Loucy (cell line): ENCODE data around the gene PNPT1.

Source experiments
- H2AFZ ChIP-seq: fragments of 200-600 bp; sonication (generic); 2 replicates; pipeline ENCODE4 v1.6.0; 2016; ENCODE audit warnings: antibody characterized with exemption, mild to moderate bottlenecking, low read length, moderate library complexity
- H3F3A ChIP-seq: fragments of 200-600 bp; 2 replicates; pipeline ENCODE4 v1.6.0; 2016; ENCODE audit warnings: antibody characterized with exemption, low read depth, mild to moderate bottlenecking
- H3K27me3 ChIP-seq: fragments of 200-600 bp; sonication (generic); 2 replicates; pipeline ENCODE4 v1.6.1; 2014; ENCODE audit warnings: low read length, mild to moderate bottlenecking; ENCODE audit not compliant: insufficient read depth, poor library complexity, severe bottlenecking
- H3K36me3 ChIP-seq: fragments of 200-600 bp; sonication (generic); 2 replicates; pipeline ENCODE4 v1.6.1; 2016; ENCODE audit warnings: low read length; ENCODE audit not compliant: insufficient read depth
- H3K4me1 ChIP-seq: fragments of 200-600 bp; sonication (generic); 2 replicates; pipeline ENCODE4 v1.5.1; 2014; ENCODE audit warnings: low read length, mild to moderate bottlenecking; ENCODE audit not compliant: insufficient read depth, poor library complexity, severe bottlenecking
- H3K4me2 ChIP-seq: fragments of 200-600 bp; sonication (generic); 2 replicates; pipeline ENCODE4 v1.6.0; 2014; ENCODE audit warnings: antibody characterized with exemption, low read length, low read depth, mild to moderate bottlenecking; ENCODE audit not compliant: poor library complexity, severe bottlenecking
- H3K4me3 ChIP-seq: fragments of 200-600 bp; sonication (generic); 2 replicates; pipeline ENCODE4 v1.5.1; 2014; ENCODE audit warnings: low read length, mild to moderate bottlenecking, mixed read lengths; ENCODE audit not compliant: poor library complexity, severe bottlenecking
- H3K79me2 ChIP-seq: fragments of 200-600 bp; sonication (generic); 2 replicates; pipeline ENCODE4 v1.6.1; 2014; ENCODE audit warnings: low read length; ENCODE audit not compliant: insufficient read depth
- H3K9ac ChIP-seq: fragments of 200-600 bp; sonication (generic); 2 replicates; pipeline ENCODE4 v1.6.0; 2014; ENCODE audit warnings: mild to moderate bottlenecking, low read depth, low read length, moderate library complexity; ENCODE audit not compliant: poor library complexity, severe bottlenecking
- H3K9me2 ChIP-seq: fragments of 200-600 bp; sonication (generic); replicated peaks from 2 replicates; pipeline ENCODE4 v1.6.1; 2016; ENCODE audit warnings: low read depth, low read length, mixed read lengths
- H3K9me3 ChIP-seq: fragments of 200-600 bp; sonication (generic); 2 replicates; pipeline ENCODE4 v1.6.1; 2014; ENCODE audit warnings: mild to moderate bottlenecking, antibody characterized with exemption, low read length, low read depth; ENCODE audit not compliant: insufficient read depth
- H4K20me1 ChIP-seq: fragments of 200-600 bp; sonication (generic); 2 replicates; pipeline ENCODE4 v1.6.0; 2014; ENCODE audit warnings: antibody characterized with exemption, low read length, mild to moderate bottlenecking; ENCODE audit not compliant: insufficient read depth, poor library complexity, severe bottlenecking
- EZH2phosphoT487 ChIP-seq: fragments of 200-600 bp; IDR thresholded peaks from 2 replicates; pipeline ENCODE4 v1.6.1; 2018; ENCODE audit warnings: antibody characterized with exemption, mild to moderate bottlenecking, moderate library complexity, borderline replicate concordance
- TF ChIP-seq, protein P1 (sequence below): fragments of 200-600 bp; sonication (generic); conservative IDR thresholded peaks from 2 replicates; pipeline ENCODE4 v1.5.1; 2014; ENCODE audit warnings: mild to moderate bottlenecking, antibody characterized with exemption, low read length

The PNPT1 gene

DNA sequence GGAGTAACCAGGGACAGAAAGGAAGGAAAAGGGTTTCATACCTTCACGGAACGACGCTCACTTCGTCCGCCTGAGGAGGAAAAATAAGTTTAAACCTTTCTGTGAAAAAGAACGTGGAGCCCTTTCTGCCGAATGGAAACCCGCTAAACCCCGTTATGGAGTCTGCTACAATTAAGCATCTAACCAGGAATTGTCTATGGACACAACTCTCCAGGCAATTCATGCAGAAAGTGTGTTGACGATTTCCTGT lies 75.7 kb downstream of the PNPT1 start:
- H3K36me3 ChIP-seq, result peaks cover 13% of the 10 kb centered on the region; the same call in 1 of the 2 replicates
- H4K20me1 ChIP-seq, result peaks cover 61% of the 10 kb centered on the region
- H3K9me2 ChIP-seq, result no peaks in the 10 kb centered on the region
- no peaks in the 10 kb centered on the region for H3F3A ChIP-seq
- peaks cover 89% of the 10 kb centered on the region for H3K79me2 ChIP-seq
- H3K4me1 ChIP-seq, result peaks cover 38% of the 10 kb centered on the region
- H3K9ac ChIP-seq, result peak overlapping the region; percentile 93
- H3K27me3 ChIP-seq, result no peaks in the 10 kb centered on the region
- peak overlapping the region; percentile 93 for H3K4me2 ChIP-seq
- TF ChIP-seq, protein P1, sequence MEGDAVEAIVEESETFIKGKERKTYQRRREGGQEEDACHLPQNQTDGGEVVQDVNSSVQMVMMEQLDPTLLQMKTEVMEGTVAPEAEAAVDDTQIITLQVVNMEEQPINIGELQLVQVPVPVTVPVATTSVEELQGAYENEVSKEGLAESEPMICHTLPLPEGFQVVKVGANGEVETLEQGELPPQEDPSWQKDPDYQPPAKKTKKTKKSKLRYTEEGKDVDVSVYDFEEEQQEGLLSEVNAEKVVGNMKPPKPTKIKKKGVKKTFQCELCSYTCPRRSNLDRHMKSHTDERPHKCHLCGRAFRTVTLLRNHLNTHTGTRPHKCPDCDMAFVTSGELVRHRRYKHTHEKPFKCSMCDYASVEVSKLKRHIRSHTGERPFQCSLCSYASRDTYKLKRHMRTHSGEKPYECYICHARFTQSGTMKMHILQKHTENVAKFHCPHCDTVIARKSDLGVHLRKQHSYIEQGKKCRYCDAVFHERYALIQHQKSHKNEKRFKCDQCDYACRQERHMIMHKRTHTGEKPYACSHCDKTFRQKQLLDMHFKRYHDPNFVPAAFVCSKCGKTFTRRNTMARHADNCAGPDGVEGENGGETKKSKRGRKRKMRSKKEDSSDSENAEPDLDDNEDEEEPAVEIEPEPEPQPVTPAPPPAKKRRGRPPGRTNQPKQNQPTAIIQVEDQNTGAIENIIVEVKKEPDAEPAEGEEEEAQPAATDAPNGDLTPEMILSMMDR, result no peak
- no peak for TF ChIP-seq EZH2phosphoT487
- H3K9me3 ChIP-seq, result no peaks in the 10 kb centered on the region
- peak overlapping the region; percentile 74 for H2AFZ ChIP-seq
- peak overlapping the region; percentile 88 for H3K4me3 ChIP-seq

GRCh38 chr2:55617175-55618024 lies 76.2 kb downstream of the PNPT1 start, which contains the start of gene PPP4R3B:
TSS of gene PPP4R3B (minus strand) at chr2:55617622. CDS start at chr2:55617285, 337 bp downstream.
- Histone ChIP-seq H3K9me3 (no peaks in the 10 kb centered on the region), H4K20me1 (peaks cover 64% of the 10 kb centered on the region), H3K36me3 (peaks cover 16% of the 10 kb centered on the region; the same call in 1 of the 2 replicates), H2AFZ (peak within 1 kb of the TSS; percentile 74), H3K4me1 (peaks cover 38% of the 10 kb centered on the region), H3K27me3 (no peaks in the 10 kb centered on the region), H3K79me2 (peaks cover 95% of the 10 kb centered on the region), H3F3A (no peaks in the 10 kb centered on the region), H3K4me2 (peak within 1 kb of the TSS; percentile 93), H3K9me2 (no peaks in the 10 kb centered on the region), H3K4me3 (peak within 1 kb of the TSS; percentile 93), H3K9ac (peak within 1 kb of the TSS; percentile 98)
- TF ChIP-seq EZH2phosphoT487, result no peak
- TF ChIP-seq, protein P1, result no peak; the same call in 1 of the 2 replicates

GRCh38 chr2:55616551-55617174 lies 77.0 kb downstream of the PNPT1 start:
- Histone ChIP-seq H3K27me3 (no peaks in the 10 kb centered on the region), H3K9me2 (no peaks in the 10 kb centered on the region), H3K9ac (peak overlapping the region; percentile 98), H3K36me3 (peaks cover 24% of the 10 kb centered on the region), H3K4me2 (peak overlapping the region; percentile 90), H3K79me2 (peaks cover 96% of the 10 kb centered on the region), H3K9me3 (no peaks in the 10 kb centered on the region), H3K4me3 (peak overlapping the region; percentile 93), H4K20me1 (peaks cover 70% of the 10 kb centered on the region), H3F3A (no peaks in the 10 kb centered on the region), H2AFZ (peak overlapping the region; percentile 73), H3K4me1 (peaks cover 38% of the 10 kb centered on the region)
- TF ChIP-seq EZH2phosphoT487, result no peak
- TF ChIP-seq, protein P1, result no peak
